SK-N-MC (cell line): ENCODE results near the gene TTC38.

ENCODE experiments used
- EZH2 ChIP-seq: fragments of 200-600 bp; sonication (generic); IDR thresholded peaks from one replicate; pipeline ENCODE4 v1.6.1; 2017; ENCODE audit warnings: antibody characterized with exemption
- FOXP2 ChIP-seq: optimal IDR thresholded peaks from 2 replicates; pipeline ENCODE3; 2011; ENCODE audit warnings: mild to moderate bottlenecking, moderate library complexity; ENCODE audit not compliant: insufficient read depth; ENCODE audit errors: extremely low read length, control extremely low read depth
- POLR2AphosphoS5 ChIP-seq: IDR thresholded peaks from 2 replicates; pipeline ENCODE4 v1.6.1; 2012; ENCODE audit warnings: mild to moderate bottlenecking, low read depth, low read length, borderline replicate concordance

GRCh38 chr22:46315976-46316375, 48.2 kb downstream of the TTC38 start:
- TF ChIP-seq EZH2 (no peak), POLR2AphosphoS5 (no peak), FOXP2 (no peak)
